Esophagus squamous epithelium (tissue), 4 donors: ENCODE results near the gene TGFBRAP1.

Experiments used
- CTCF ChIP-seq, 6 experiments: fragments of 450-650 bp in 4 of 6; fragments of 200-600 bp in 2 of 6; sonication (generic) in 2 of 6; IDR thresholded peaks; one replicate each; pipeline ENCODE4 v1.5.1; 2016 to 2019; ENCODE audit warnings: antibody characterized with exemption in 6 of 6, mild to moderate bottlenecking in 4 of 6, moderate library complexity in 4 of 6
- POLR2A ChIP-seq, 4 donors: fragments of 450-650 bp; IDR thresholded peaks; one replicate each; pipeline ENCODE4 v1.6.1; 2017; ENCODE audit warnings: antibody characterized with exemption in 4 of 4, mild to moderate bottlenecking in 4 of 4, moderate library complexity in 3 of 4

DNA sequence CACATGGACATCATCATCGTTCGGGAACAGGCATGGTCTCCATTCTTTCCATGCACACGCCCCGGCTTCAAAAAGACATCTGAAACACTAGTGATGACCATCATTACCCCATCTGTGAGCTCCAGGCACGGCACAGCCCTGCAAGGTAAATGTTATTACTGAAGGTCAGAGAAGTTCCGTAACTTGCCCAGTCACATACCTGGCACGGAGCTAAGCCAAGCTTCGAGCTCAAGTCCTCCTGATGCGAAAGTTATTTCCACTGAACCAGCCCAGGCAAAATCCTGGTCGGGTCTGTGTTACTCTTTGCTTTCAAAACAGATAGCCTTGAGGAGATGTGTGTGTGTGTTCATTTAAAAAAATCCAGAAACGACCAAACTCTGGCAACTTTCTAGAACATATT is 46.5 kb upstream of the TGFBRAP1 start:
- TF ChIP-seq CTCF (IDR thresholded peaks at IDR 0.05) (no peak), POLR2A (IDR thresholded peaks at IDR 0.05) (no peak)
